Measurements from ENCODE around the gene ATP8B3.

Gene ATP8B3, protein sequence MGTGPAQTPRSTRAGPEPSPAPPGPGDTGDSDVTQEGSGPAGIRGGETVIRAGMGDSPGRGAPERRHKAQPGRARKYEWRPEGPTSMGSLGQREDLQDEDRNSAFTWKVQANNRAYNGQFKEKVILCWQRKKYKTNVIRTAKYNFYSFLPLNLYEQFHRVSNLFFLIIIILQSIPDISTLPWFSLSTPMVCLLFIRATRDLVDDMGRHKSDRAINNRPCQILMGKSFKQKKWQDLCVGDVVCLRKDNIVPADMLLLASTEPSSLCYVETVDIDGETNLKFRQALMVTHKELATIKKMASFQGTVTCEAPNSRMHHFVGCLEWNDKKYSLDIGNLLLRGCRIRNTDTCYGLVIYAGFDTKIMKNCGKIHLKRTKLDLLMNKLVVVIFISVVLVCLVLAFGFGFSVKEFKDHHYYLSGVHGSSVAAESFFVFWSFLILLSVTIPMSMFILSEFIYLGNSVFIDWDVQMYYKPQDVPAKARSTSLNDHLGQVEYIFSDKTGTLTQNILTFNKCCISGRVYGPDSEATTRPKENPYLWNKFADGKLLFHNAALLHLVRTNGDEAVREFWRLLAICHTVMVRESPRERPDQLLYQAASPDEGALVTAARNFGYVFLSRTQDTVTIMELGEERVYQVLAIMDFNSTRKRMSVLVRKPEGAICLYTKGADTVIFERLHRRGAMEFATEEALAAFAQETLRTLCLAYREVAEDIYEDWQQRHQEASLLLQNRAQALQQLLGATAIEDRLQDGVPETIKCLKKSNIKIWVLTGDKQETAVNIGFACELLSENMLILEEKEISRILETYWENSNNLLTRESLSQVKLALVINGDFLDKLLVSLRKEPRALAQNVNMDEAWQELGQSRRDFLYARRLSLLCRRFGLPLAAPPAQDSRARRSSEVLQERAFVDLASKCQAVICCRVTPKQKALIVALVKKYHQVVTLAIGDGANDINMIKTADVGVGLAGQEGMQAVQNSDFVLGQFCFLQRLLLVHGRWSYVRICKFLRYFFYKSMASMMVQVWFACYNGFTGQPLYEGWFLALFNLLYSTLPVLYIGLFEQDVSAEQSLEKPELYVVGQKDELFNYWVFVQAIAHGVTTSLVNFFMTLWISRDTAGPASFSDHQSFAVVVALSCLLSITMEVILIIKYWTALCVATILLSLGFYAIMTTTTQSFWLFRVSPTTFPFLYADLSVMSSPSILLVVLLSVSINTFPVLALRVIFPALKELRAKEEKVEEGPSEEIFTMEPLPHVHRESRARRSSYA (N-terminal part only)

DNA sequence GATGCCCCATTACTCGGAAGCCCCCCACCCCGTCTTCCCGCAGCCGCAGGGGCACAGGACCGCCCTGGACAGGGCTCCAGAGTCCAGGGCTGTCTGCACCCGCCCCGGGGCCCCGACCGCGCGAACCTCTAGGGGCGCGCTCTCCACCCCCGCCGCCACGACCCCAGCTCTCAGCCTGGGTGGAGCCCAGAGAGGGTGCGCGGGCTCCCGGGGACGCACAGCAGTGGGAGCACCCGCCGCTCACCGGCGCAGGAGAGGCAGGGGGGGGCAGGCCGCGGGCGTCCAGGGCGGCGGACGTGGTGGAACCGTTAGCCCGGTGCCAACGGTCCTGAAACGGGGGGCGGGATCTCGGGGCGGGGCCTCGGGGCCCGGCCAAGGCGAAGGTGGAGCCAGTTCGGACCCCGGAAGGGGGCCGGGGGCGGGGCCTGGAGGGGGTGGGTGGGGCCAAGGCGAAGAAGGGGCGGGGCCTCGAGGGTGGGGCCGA, at the start of gene ATP8B3:
TSS of gene ATP8B3 (minus strand) at position 335 of the 484 bp plus-strand sequence. CDS start 540 bp downstream, outside the sequence.
- DNase-seq (ENCODE audit: low read depth in 2 of 2) = no peak

DNA sequence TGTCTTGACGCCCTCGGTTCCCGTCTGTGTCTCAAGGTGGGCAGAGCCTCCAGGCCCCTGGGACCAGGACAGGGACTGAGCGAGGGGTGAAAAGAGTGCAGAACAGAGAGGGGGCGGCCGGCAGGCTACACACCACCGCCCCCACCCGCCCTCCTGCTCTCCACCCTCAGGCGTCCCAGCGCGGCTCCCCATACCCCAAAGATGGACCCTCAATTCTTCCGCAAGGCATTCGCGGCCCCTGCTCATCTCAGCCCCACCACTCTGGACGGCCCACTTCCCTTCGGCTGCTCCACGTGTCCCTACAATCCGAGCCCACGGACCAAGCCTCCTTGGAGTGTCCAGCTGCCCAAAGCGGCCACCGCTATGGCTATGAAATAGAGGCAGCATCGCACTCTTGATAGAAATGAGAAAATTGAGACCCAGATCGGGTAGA, 49.5 kb upstream of the ATP8B3 start:
- DNase-seq (ENCODE audit: low read depth in 2 of 2) = no peak

DNA sequence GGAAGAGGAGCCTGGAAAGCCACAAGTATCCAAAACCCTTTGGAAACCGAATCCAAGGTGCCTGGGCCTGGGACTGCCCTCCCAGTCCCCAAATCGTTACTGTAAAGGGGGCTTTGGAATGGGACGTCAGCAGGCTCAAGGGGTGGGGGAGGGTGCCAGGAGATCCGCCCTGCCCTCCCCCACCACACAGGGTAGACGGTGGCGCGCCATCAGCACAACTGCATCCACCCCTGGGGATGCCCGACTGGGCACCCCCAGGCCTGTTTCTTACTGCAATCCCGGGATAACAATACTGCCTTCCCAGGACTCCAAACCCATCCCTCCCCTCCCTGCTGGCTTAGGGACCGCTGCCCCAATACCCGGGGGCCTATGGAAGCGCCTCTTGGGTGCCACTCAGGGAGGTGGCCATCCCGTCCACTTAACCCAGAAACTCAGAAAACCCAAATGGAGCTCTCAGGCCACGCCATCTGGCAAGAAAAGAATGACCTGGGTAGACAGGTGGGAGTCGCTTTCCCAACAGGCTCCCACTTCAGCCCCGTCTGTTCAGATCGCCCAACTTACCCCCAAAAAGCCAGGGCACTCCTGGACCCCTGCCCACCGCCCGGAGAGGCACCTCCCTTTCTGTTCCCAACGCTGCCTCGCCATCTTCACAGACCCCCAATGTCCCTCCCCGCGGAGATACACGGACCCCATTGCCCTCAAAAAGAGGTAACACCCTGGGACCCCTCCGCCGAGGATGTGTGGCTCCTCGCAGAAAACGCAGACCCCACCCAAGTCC, 48.9 kb upstream of the ATP8B3 start:
- no peak for DNase-seq (ENCODE audit: low read depth in 2 of 2)

DNA sequence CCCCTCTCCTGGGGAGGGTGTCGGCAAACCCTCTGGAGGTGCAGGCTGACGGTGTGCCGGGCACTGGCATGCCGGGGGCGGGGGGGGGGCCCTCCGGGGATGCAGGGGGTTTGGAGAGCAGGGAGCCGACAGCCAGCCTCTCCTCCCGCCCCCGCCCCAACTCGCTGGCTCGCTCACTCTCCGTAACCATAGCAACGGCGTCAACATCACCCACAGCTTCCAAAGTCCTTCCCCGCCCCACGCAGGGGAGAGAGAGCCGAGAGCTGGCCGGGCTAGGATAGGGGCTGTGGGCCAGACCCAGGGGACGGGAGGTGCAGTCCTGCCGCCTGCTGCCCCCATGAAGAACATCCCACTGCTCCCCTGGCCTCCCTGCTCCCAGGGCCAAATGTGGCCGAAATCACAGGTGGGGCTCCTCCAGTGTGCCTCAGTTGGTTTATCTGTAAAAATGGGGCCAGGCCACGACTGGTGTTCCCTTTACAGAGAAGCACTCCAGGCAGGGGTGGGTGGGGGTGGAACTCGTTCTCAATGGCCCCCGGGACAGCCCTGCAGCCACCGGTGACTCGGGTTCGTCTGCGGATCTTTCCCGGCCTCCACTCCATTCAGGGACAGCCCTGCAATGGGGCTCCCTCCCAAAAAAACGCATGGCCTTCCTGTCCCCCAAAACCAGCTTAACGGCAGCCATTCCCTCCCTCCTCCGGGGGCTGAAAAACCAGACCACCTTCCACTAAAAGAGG, 48.1 kb upstream of the ATP8B3 start:
- peak in 1 of 2 experiments; percentile 31 for DNase-seq (ENCODE audit: low read depth in 2 of 2)

DNA sequence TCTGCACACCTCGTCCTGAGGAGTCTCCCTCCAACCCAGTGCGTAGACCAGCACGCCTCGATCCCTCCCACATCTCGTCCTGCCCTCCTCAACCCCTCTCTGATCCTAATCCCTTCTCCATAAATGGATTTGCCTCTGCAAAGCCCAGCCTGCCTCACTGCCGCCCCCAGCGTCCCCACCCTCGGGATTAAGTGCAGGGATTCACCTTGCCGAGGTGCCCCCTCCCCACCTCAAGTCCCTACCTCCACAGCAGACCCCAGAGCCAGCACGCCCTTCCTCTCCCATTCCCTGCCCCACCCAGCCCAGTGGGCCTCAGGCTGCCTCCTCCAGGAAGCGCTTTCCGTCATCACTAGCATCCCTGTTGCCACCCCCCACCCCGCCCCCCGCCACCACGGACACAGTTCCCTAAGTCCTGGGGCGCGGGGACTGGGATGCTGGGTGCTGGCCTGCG, 47.3 kb upstream of the ATP8B3 start:
- no peak for DNase-seq (ENCODE audit: low read depth in 2 of 2)

DNA sequence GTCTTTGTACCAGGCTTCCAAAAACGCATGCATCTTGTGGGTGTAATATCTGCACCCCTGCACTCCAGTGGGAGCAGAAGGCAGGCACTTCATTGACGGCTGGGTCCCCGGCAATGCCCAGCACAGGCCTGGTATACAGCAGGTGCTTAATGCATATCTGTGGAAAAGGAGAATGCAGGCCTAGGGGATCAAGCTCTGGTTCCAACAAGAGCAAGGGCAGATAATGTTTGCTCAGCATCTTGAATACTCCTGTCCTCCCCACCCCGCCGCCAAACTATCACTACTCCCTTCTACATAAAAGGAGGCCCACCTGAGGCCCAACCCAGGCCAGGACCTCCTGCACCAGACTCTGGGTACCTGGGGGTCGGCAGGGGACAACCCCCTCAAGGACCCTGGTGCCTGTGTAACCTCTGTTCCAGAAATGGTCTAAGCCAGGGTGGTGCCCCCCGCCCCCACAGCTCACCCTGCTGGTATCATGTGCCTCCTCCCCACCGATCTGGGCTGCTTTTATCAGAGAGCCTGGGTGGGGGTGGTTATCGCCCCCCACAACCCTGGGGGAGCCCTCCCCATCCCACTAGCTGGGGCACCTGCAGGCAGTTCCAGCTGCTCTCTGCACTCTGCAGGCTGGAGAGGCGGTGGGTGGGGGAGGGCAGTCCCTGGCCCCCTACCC, 46.5 kb upstream of the ATP8B3 start:
- DNase-seq (ENCODE audit: low read depth in 2 of 2) = no peak

DNA sequence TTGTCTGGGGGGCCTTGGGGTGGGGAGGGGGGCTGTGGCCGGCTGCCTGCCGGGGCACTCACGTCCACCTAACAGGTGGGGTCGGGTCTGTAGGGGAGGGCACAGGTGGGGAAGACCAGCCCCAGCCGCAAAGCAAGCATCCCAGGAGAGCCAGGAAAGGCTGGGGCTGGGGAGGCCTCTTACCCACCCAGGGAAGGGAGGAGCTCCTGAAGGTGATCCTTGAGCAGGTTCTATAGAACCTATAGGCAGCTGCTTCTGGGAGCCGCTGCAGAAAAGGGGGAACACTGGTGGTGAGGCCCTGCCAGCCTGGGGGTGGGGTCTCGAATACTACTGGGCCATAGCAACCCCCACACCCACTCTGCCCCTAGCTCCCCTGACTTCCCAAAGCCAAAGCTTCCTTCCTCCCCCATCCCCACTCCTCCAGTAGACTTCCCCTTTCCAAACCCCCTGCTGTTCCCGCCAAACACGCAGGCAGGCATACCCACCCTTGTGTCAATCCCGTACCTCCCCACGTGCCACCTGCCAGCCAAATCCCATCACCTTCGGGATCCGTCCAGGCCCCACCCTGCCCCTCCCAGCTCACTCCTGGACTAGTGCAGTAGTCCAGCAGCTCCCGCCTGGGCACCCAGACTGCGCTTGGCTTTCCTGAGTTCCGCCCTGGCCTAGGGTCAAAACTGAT, 45.7 kb upstream of the ATP8B3 start:
- DNase-seq (ENCODE audit: low read depth in 2 of 2) = no peak

DNA sequence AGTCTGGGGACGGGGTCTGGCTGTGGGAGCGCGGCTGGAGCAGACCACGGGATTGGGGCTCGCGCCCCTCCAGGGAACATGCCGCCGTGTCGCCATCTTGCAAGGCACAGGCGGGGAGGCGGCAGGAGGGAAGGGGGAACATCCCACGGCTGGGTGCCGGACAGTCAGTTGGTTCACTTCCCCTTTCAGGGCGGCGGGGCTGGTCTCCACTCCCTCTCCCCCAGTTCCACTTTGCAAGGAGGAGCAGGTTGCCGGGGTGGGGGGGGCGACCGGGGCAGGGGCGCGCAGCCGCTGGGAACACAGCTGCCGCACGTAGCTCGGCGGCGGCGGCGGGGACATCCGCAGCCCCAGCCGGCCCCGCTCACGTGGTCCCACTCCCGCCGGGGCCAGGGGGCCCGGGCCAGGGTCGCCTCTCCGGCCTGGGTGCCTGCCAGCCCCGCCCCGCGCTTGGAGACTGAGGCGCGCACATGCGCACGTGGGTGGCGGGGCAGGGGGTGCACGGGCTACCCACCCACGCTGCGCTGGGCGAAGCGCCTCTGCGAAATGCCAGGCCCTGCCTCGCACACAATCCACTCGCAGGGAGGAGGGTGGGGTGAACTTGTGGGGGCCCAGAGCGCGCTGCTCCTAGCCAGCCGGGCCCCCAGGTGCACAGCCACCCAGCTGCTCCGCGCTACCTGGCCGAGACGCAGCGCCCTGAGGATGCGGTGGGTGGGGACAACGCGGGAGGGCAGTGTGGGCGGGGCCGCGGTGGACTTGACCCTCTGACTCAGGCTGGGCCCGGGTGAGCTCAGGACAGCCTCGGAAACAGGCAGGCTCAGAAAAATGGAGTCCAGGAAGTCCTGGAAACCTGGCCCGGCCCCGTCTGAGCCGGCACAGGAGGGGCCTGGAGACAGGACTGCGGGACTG, 44.9 kb upstream of the ATP8B3 start:
- DNase-seq (ENCODE audit: low read depth in 2 of 2) = no peak

DNA sequence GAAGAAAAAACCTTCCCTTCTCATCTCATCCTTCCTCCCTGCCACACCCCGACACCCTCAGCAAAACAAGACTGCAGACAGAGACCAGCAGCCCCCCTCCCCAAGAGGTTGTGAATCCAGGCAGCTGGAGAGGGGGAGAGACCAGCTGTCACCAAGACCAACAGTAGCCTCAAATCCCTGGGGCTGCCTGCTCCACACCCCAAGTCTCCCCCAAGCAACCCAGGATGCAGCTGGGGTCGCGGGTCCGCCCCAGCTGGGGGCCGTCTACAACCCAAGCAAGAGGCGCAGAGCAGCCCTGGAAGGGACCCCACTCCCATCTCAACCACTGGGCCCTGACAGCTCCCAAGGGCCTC, 44.2 kb upstream of the ATP8B3 start:
- no peak for DNase-seq (ENCODE audit: low read depth in 2 of 2)

DNA sequence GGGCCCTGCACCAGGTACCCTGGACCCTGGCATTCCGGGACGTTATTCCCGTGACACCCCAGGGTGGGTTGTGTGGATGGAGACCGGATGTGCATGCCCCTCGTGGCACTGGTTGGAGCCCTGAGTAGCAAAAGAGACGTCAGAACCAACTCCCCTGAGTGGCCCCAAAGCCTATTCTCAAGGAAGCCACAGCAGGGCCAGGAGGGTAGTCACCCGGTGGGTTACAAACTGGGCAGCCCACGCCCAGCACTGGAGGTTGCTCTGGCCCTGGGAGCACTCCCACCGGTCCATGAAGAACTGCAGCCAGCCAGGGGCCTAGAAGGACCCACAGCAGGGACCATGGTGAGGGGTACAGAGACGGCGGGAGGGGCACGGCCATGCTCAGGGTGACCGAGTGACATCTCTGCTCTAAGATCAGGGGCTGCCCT, 43.8 kb upstream of the ATP8B3 start:
- no peak for DNase-seq (ENCODE audit: low read depth in 2 of 2)

DNA sequence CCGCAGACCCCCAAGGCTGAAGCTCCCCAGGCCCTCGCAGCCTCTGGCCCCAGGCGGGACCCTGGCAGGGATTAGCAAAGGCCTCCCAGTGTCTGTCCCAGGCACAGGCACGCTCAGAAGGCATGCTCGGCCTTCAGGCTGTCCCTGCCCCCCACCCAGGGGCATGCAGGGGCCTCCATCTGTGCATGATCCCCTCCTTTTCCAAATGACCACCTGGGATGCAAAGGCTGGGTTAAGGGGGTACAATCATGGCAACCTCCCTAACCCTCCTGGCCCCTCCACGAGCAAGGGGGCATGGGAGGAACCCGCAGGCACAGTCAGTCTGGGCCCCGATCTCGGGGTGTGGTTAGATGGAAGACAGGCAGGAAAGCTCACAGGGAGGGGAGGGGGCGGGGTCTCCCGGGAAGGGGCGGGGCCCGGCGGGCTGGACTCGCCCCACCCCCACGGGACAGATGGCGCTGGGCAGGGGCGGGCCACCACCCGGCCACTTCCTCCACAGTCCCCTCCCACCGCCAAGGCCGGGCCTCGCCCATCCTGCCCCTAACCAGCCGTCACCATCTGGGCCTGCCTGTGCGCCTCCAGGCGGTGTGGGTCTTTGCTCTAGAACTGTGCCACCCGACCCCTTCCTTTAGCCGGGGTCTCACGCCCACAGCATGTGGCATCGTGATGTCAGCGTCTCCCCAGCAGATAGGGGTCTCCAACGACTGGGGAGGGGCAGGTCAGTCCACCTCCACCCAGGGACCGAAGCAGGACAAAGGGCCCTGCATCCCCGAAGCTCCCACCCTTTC, 43.2 kb upstream of the ATP8B3 start:
- peak; percentile 57 to 60 for DNase-seq (ENCODE audit: low read depth in 2 of 2)

DNA sequence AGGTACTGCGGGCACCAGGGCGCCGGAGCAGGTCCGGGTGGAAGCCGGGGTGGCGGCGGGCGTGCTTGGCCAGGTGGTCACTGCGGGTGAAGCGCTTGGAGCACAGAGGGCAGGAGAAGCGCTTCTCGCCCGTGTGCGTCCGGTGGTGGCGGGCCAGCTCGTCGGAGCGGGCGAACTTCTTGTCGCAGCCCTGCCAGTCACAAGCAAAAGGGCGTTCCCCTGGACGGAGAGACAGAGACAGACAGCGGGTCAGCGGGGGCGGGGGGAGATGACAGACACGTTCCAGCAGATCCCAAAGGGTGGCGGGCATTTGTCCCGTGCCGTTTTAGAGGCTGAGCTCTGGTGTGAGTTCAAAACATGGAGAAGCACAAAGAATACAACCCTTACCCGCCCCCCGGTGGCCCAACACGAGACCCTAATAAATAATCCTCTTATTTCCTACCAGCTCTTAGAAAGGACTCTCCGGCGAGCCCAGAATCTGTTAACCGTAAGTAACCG, 42.5 kb upstream of the ATP8B3 start:
- no peak for DNase-seq (ENCODE audit: low read depth in 2 of 2)

DNA sequence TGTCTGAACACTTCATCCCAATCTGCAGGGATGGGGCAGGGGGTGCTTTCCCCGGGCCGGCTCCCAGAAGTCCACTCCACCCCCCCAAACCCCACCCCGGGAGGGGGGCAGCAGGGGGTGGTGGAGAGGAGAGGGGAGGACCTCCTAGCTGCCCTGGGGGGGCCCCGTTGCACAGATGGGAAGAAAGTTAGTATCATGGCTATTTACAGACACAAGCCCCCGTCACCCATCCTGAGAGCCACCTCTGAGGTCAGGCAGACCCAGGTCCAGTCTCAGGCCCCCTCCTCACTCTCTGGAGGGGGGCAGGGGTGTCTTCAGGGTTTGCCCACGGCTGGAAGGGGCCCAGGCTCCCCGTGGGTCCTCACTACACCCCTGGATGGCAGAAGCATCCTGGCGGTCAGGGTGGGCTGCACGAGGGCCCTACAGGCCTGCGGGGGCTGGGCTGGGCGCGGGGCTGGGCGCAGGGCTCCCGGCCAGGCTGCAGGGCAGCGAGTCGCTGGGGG, 42.0 kb upstream of the ATP8B3 start:
- no peak for DNase-seq (ENCODE audit: low read depth in 2 of 2)

DNA sequence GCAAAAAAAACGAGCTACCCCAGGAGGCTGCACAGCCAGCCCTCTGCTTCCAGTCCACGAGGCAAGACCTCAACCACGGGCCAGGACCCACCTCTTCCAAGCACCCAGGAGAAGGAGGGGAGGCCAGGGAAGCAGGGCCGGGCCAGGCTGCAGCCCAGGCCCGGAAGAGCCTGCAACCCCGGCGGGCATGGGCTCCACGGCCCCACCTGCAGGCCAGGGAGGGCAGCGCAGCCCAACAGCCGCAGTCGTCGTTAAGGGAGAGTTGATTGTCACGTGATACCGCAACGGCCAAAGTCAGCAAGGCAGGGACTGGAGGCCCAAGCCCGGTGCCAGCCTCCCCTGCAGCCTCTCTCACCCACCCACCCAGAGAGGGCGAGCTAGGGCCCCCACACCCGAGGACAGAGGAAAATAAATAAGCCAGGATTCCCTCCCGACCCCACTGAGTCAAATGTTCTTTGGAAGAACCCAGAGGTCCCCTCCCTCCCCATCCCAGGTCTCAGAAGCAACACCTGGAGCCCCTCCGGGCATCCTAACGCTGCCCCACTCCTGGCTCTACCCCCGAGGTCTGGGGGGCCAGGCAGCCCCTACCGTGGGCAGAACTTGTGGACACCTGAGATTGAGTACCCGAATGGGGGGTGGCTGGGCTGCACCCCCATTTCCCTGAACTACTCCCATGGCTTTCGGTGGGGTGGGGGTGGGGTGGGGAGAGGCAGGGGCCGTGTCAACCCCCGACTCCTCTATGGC, 41.4 kb upstream of the ATP8B3 start:
- peak in 1 of 2 experiments; percentile 30 for DNase-seq (ENCODE audit: low read depth in 2 of 2)

DNA sequence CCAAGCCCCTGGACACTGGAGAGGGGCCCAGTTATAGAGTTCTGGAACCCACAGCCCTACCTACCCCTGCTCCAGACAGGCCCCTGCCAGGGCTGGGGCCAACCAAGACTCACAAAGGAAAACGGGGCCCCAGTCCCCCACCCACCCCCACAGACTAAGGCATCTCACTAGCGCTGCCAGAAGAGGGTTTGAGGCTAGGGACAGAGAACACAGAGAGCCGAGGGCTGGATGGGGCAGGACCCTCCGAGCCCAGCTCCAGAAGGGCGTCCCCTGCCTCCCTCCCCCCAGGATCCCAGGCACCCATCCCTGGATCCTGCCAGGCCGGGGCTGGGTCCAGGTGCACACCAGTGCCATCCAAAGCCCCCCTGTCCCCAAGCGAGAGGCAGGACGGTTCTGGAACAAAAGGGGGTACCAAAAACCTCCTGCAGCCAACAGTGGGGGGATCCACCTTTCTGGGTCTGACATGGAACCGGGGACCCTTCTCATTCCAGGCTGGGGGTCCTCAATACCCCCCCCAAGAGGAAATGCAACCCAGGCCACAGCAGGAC, 40.6 kb upstream of the ATP8B3 start:
- DNase-seq (ENCODE audit: low read depth in 2 of 2) = no peak

Measured in fibroblast of skin of left biceps (primary cell).